HFFc6 (cell line): ENCODE results near the gene GMFB. TPM values are rescaled to one million over a fixed set of nuclear protein-coding genes. Genes with fewer than 3 reads are reported as not detected.
"Not testable (repeated sequence)": the region's sequence is repeated elsewhere in the genome, so short reads cannot be mapped to it uniquely, and the experiment has no call there.

ENCODE experiments used
- DNase-seq: peaks from one replicate; pipeline ENCODE4 v3.0.0-alpha.2; 2018
- H3K27ac Mint-ChIP-seq: 2 replicates; pipeline ENCODE4 v1.8.0; 2020; ENCODE audit warnings: mild to moderate bottlenecking, mixed read lengths
- H3K27me3 Mint-ChIP-seq: 2 replicates; pipeline ENCODE4 v1.8.0; 2021; ENCODE audit warnings: mild to moderate bottlenecking, moderate library complexity, mixed read lengths; ENCODE audit not compliant: insufficient read depth
- H3K36me3 Mint-ChIP-seq: 2 replicates; pipeline ENCODE4 v1.8.0; 2021; ENCODE audit warnings: low read depth, mixed read lengths
- H3K4me1 Mint-ChIP-seq: 2 replicates; pipeline ENCODE4 v1.8.0; 2020; ENCODE audit warnings: low read depth, mixed read lengths
- H3K4me3 Mint-ChIP-seq: 2 replicates; pipeline ENCODE4 v1.8.0; 2020; ENCODE audit warnings: mild to moderate bottlenecking, moderate library complexity, mixed read lengths
- H3K9me3 Mint-ChIP-seq: 2 replicates; pipeline ENCODE4 v1.8.0; 2020; ENCODE audit warnings: mild to moderate bottlenecking, mixed read lengths
- CTCF ChIP-seq: fragments of 200-600 bp; sonication (generic); IDR thresholded peaks from 2 replicates; pipeline ENCODE4 v1.5.0; 2021; ENCODE audit warnings: antibody characterized with exemption, mild to moderate bottlenecking
- total RNA-seq, 6 experiments: library from RNA; stranded (reverse); fragmentation: NEBNext Ultra II Directional; extraction: Animal tissue kit (Norgen Biotek cat#: 25700); gene quantifications; 2 replicates in 1 of 6; 3 replicates in 5 of 6; pipeline ENCODE4 v1.2.3, GENCODE V29; 2021

The GMFB gene
- total RNA-seq, 6 experiments from 2014 or later: 70.9 to 98.7 (median 77.1) TPM

- 0 out of 2 replicates have a peak, but pooled peaks cover 5% of the 10 kb centered on the region for H3K9me3 Mint-ChIP-seq
- peaks cover 21% of the 10 kb centered on the region for H3K36me3 Mint-ChIP-seq
- no peak for DNase-seq
- TF ChIP-seq CTCF: no peak
- H3K4me3 Mint-ChIP-seq: peak overlapping the region; percentile 99
- H3K4me1 Mint-ChIP-seq: peaks cover 71% of the 10 kb centered on the region
- peak overlapping the region; percentile 93 for H3K27ac Mint-ChIP-seq
- peaks cover 2% of the 10 kb centered on the region; the same call in 1 of the 2 replicates for H3K27me3 Mint-ChIP-seq
Observed at GRCh38 chr14:54440037-54440436, 48.7 kb downstream of the GMFB start.

- no peak for TF ChIP-seq CTCF
- Mint-ChIP-seq H3K27ac (no peak overlapping the region; the same call in 1 of the 2 replicates), H3K4me1 (peaks cover 71% of the 10 kb centered on the region), H3K4me3 (no peak overlapping the region), H3K36me3 (peaks cover 21% of the 10 kb centered on the region), H3K9me3 (0 out of 2 replicates have a peak, but pooled peaks cover 5% of the 10 kb centered on the region), H3K27me3 (peaks cover under 1% of the 10 kb centered on the region; the same call in 1 of the 2 replicates)
- no peak for DNase-seq
Observed at GRCh38 chr14:54438703-54439102, 50.1 kb downstream of the GMFB start.

- peaks cover 21% of the 10 kb centered on the region for H3K36me3 Mint-ChIP-seq
- H3K27me3 Mint-ChIP-seq, DNase-seq, H3K9me3 Mint-ChIP-seq, H3K27ac Mint-ChIP-seq, H3K4me3 Mint-ChIP-seq: not testable (repeated sequence)
- H3K4me1 Mint-ChIP-seq: peaks cover 78% of the 10 kb centered on the region
Observed at GRCh38 chr14:54437954-54438353, 50.8 kb downstream of the GMFB start.

GRCh38 chr14:54435500-54435981, 53.2 kb downstream of the GMFB start:
- H3K27ac Mint-ChIP-seq: peak overlapping the region; percentile 83

GRCh38 chr14:54428527-54428926, 60.3 kb downstream of the GMFB start:
- Mint-ChIP-seq H3K4me1 (peaks cover 25% of the 10 kb centered on the region), H3K27ac (no peak overlapping the region), H3K27me3 (no peaks in the 10 kb centered on the region), H3K36me3 (peaks cover 14% of the 10 kb centered on the region), H3K9me3 (no peaks in the 10 kb centered on the region), H3K4me3 (no peak overlapping the region)
- DNase-seq: no peak
- TF ChIP-seq CTCF: no peak

More at GRCh38 chr14:54435500-54435981, 53.2 kb downstream of the GMFB start:
- Mint-ChIP-seq H3K27me3 (no peaks in the 10 kb centered on the region), H3K4me3 (peak overlapping the region; percentile 75), H3K9me3 (0 out of 2 replicates have a peak, but pooled peaks cover 5% of the 10 kb centered on the region), H3K4me1 (peaks cover 78% of the 10 kb centered on the region), H3K36me3 (peaks cover 20% of the 10 kb centered on the region)
- no peak for TF ChIP-seq CTCF
- DNase-seq: peak; percentile 90

- H3K27ac Mint-ChIP-seq: no peak overlapping the region
- peaks cover 18% of the 10 kb centered on the region for H3K4me1 Mint-ChIP-seq
- peaks cover 14% of the 10 kb centered on the region for H3K36me3 Mint-ChIP-seq
Observed at GRCh38 chr14:54427871-54428270, 60.9 kb downstream of the GMFB start.

More at GRCh38 chr14:54427871-54428270, 60.9 kb downstream of the GMFB start:
- DNase-seq: no peak
- no peak for TF ChIP-seq CTCF
- Mint-ChIP-seq H3K9me3 (no peaks in the 10 kb centered on the region), H3K4me3 (no peak overlapping the region), H3K27me3 (no peaks in the 10 kb centered on the region)
